Coronary artery (tissue), 2 donors: ENCODE results near the gene KIDINS220.

Experiments
- DNase-seq: peaks from one replicate; pipeline ENCODE4 v3.0.0-alpha.2; 2017; ENCODE audit warnings: low spot score
- H3K27ac ChIP-seq, 2 donors: fragments of 200-600 bp; sonication (generic); one replicate each; pipeline ENCODE4 v1.5.1; 2016 to 2019
- H3K4me3 ChIP-seq: fragments of 200-600 bp; sonication (generic); 2 replicates; pipeline ENCODE4 v1.5.1; 2016; ENCODE audit warnings: mild to moderate bottlenecking, moderate library complexity
- CTCF ChIP-seq: fragments of 200-600 bp; sonication (generic); IDR thresholded peaks from one replicate; pipeline ENCODE4 v1.5.1; 2019; ENCODE audit warnings: antibody characterized with exemption

KIDINS220 gene

GRCh38 chr2:8806885-8807704 lies 30.3 kb downstream of the KIDINS220 start:
- no peak for DNase-seq
- no peak overlapping the region for H3K4me3 ChIP-seq
- H3K27ac ChIP-seq, result no peak overlapping the region
- TF ChIP-seq CTCF, result no peak

GRCh38 chr2:8805278-8806210 lies 31.9 kb downstream of the KIDINS220 start:
- no peak for DNase-seq
- H3K27ac ChIP-seq, result no peak overlapping the region

GRCh38 chr2:8803658-8804379 lies 33.6 kb downstream of the KIDINS220 start:
- TF ChIP-seq CTCF, result no peak
- Histone ChIP-seq H3K4me3 (no peak overlapping the region), H3K27ac (no peak overlapping the region)
- DNase-seq, result no peak

More at GRCh38 chr2:8805278-8806210, 31.9 kb downstream of the KIDINS220 start:
- H3K4me3 ChIP-seq, result no peak overlapping the region
- TF ChIP-seq CTCF, result no peak

- no peak for DNase-seq
- no peak for TF ChIP-seq CTCF
- Histone ChIP-seq H3K27ac (no peak overlapping the region), H3K4me3 (no peak overlapping the region)
These were observed 34.7 kb downstream of the KIDINS220 start for GRCh38 chr2:8802741-8803140.

- no peak for DNase-seq
- Histone ChIP-seq H3K27ac (no peak overlapping the region), H3K4me3 (no peak overlapping the region)
- no peak for TF ChIP-seq CTCF
These were observed 36.6 kb downstream of the KIDINS220 start for GRCh38 chr2:8800821-8801220.

- no peak overlapping the region for H3K4me3 ChIP-seq
- DNase-seq, result no peak
- no peak for TF ChIP-seq CTCF
- H3K27ac ChIP-seq, result no peak overlapping the region
These were observed 37.2 kb downstream of the KIDINS220 start for GRCh38 chr2:8800218-8800617.
